Upper lobe of right lung (tissue), 1 donor: ENCODE results near the gene ACOXL. TPM values are rescaled to one million over a fixed set of nuclear protein-coding genes. Genes with fewer than 3 reads are reported as not detected.

Experiments used
- ATAC-seq: fragments of 200-7000 bp; cut with Tn5 transposase; one replicate; pipeline ENCODE4 v1.9.1; 2020; ENCODE audit warnings: mild to moderate bottlenecking, moderate library complexity
- DNase-seq: peaks from one replicate; pipeline ENCODE4 v3.0.0-alpha.2; 2020
- H3K27ac ChIP-seq: fragments of 200-600 bp; one replicate; pipeline ENCODE4 v1.8.0; 2022
- H3K27me3 ChIP-seq: fragments of 200-600 bp; one replicate; pipeline ENCODE4 v1.8.0; 2022; ENCODE audit warnings: mild to moderate bottlenecking
- H3K36me3 ChIP-seq: fragments of 200-600 bp; one replicate; pipeline ENCODE4 v1.8.0; 2022
- H3K4me1 ChIP-seq: fragments of 200-600 bp; one replicate; pipeline ENCODE4 v1.8.0; 2022
- H3K4me3 ChIP-seq: fragments of 200-600 bp; one replicate; pipeline ENCODE4 v1.8.0; 2022; ENCODE audit warnings: mild to moderate bottlenecking
- H3K9me3 ChIP-seq: fragments of 200-600 bp; one replicate; pipeline ENCODE4 v1.8.0; 2022
- intact Hi-C: fragments of 100-400 bp; cut with DNase I; formaldehyde crosslinking; loops from one replicate; pipeline ENCODE4 v1.11.0; 2022
- total RNA-seq: library from RNA; stranded (reverse); fragmentation: NEBNext Ultra II Directional; extraction: Animal tissue kit (Norgen Biotek cat#: 25700); gene quantifications from one replicate; pipeline ENCODE4 v1.2.1, GENCODE V29; 2021
- TF ChIP-seq, protein P1 (sequence below): fragments of 200-600 bp; IDR thresholded peaks from one replicate; pipeline ENCODE4 v1.8.0; 2022; ENCODE audit warnings: antibody characterized with exemption
- donor health status: DM: no; HTN: yes; CAD: no; lungs with severe emphysema.

Gene ACOXL
- total RNA-seq, 1 donor from 2014 or later = 47.5 TPM

DNA sequence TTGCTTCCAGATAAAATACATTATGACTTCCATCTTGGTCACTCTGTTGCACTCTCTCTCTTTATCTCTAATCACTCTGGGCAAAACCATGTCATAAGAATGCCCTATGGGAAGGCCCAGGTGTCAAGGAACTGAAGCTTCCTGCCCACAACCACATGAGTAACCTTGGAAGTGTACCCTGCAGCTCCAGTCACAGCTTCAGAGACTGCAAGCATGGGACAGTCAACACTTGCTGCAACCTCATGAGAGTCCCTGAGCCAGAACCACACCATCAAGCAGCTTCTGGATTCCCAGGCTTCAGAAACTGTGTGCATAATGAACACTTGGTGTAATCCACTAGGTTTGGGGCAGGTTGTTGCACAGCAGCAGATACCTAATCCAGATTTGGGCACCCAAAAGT, 267.3 kb downstream of the ACOXL start:
- DNase-seq = no peak
- Histone ChIP-seq H3K27ac (no peak overlapping the region), H3K4me1 (peaks cover 4% of the 10 kb centered on the region), H3K9me3 (no peaks in the 10 kb centered on the region), H3K4me3 (no peak overlapping the region), H3K27me3 (no peaks in the 10 kb centered on the region), H3K36me3 (no peaks in the 10 kb centered on the region)
- intact Hi-C loops = no loop called here
- no peak for ATAC-seq
- TF ChIP-seq, protein P1, sequence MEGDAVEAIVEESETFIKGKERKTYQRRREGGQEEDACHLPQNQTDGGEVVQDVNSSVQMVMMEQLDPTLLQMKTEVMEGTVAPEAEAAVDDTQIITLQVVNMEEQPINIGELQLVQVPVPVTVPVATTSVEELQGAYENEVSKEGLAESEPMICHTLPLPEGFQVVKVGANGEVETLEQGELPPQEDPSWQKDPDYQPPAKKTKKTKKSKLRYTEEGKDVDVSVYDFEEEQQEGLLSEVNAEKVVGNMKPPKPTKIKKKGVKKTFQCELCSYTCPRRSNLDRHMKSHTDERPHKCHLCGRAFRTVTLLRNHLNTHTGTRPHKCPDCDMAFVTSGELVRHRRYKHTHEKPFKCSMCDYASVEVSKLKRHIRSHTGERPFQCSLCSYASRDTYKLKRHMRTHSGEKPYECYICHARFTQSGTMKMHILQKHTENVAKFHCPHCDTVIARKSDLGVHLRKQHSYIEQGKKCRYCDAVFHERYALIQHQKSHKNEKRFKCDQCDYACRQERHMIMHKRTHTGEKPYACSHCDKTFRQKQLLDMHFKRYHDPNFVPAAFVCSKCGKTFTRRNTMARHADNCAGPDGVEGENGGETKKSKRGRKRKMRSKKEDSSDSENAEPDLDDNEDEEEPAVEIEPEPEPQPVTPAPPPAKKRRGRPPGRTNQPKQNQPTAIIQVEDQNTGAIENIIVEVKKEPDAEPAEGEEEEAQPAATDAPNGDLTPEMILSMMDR = no peak

DNA sequence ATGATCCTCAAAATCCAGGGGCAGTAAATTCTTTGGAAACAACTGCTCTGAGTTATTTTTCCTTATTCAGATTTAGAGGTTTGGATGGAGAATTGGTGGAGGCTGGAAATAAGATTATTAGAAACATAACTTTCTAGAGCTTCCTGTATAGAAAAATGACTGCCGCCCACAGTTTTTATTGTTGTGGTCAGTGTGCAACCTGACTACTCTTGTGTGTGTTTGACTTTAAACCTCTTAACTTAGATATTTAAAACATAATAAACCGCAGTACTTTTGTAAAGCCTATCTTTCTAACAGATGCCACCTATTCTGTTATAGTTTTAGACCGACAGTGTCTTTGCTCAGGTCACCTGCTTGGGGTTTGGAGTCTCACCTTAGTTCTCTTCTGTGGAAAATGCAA, 272.9 kb downstream of the ACOXL start:
- no peak overlapping the region for H3K27ac ChIP-seq
- DNase-seq = no peak
- no peaks in the 10 kb centered on the region for H3K4me1 ChIP-seq
- TF ChIP-seq, protein P1 = no peak
- no peak for ATAC-seq
- H3K9me3 ChIP-seq = no peaks in the 10 kb centered on the region
- H3K27me3 ChIP-seq = no peaks in the 10 kb centered on the region
- intact Hi-C loops = no loop called here
- no peak overlapping the region for H3K4me3 ChIP-seq
- H3K36me3 ChIP-seq = no peaks in the 10 kb centered on the region

DNA sequence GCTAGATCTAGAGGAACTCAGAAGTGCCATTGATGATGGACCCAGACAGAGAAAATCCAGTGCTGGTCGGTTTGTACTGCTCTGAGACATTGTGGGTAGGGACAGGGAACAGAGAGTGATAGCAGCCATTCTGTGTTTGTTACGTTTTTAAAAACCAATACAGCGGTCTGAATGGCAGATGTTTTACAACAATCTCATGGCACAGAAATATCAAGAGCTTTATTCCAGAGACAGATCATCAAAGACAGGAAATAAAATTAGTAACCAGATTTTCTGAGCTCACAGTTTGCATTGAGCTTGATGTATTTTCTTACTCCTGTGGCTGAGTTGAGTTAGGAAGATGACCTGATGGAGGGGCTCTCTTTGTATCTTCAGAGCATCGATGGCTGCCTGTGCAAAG, 273.4 kb downstream of the ACOXL start:
- DNase-seq = no peak
- intact Hi-C loops = no loop called here
- ATAC-seq = no peak
- no peak overlapping the region for H3K4me3 ChIP-seq
- no peaks in the 10 kb centered on the region for H3K27me3 ChIP-seq
- no peaks in the 10 kb centered on the region for H3K4me1 ChIP-seq
- no peak overlapping the region for H3K27ac ChIP-seq
- no peaks in the 10 kb centered on the region for H3K36me3 ChIP-seq
- TF ChIP-seq, protein P1 = no peak
- no peaks in the 10 kb centered on the region for H3K9me3 ChIP-seq

DNA sequence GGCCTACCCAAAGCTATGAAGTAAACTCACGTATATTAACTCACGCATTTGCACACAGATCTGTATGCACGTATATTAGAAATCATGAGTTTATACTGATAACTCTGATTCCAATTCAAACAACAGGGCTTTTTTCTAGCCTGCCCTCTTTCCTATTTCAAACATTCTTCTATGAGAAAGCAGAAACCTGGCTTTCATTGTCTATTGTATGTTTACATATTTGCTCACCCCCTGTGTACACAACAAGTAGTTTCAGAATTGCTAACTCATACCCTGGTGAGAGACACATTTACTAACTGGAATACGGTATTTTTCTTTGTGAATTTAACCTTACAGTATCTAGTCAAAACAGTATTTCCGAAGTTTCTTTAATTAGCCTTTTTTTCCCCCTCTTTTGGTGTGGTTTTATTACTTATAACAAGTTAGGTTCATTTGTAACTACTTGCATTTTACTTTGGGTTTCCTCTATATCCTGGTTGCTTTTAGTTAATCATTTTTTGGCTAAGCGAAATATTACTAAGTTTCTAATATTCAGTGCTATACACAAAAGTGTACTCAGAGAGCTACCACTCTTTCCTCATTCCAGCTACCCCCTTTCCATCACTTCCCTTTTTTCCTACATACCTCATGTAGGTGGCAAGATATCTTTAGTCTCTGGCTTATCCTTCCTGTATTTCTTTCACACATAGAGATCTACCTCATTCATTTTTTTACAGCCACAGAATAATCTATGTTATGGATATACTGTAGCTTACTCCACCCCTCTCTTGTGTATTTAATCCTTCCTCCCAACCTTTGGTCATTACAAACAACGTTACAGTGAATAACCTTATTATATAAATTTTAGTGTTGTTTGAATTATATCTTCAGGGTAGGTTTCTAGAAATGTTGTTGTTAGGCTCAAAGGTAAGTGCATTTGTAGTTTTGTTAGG, 275.6 kb downstream of the ACOXL start:
- intact Hi-C loops = no loop called here
- Histone ChIP-seq H3K4me3 (no peak overlapping the region), H3K36me3 (no peaks in the 10 kb centered on the region), H3K9me3 (no peaks in the 10 kb centered on the region), H3K27me3 (no peaks in the 10 kb centered on the region), H3K27ac (no peak overlapping the region), H3K4me1 (no peaks in the 10 kb centered on the region)
- ATAC-seq (no peak), DNase-seq (no peak)
- TF ChIP-seq, protein P1 = no peak

DNA sequence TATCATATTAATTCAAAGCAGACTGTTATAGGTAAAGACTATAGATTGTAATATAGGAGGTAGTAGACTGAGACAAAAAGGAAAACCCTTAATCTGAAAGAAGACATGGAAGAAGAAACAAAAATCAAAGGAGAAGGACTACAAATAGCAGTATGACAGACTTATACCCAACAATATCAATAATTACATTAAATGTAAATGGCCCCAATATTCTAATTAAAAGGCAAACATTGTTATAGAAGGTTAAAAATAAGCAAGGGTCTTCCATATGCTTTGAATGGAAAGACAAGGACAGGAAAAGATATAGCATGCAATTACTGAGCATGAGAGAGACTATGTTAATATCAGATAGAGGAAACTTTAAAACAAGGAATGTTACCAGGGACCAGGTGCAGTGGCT, 278.8 kb downstream of the ACOXL start:
- intact Hi-C loops = no loop called here
- H3K27me3 ChIP-seq = no peaks in the 10 kb centered on the region
- H3K36me3 ChIP-seq = no peaks in the 10 kb centered on the region
- H3K9me3 ChIP-seq = no peaks in the 10 kb centered on the region
- TF ChIP-seq, protein P1 = no peak
- no peak overlapping the region for H3K27ac ChIP-seq
- no peaks in the 10 kb centered on the region for H3K4me1 ChIP-seq
- no peak overlapping the region for H3K4me3 ChIP-seq
- DNase-seq = no peak
- no peak for ATAC-seq
